Measurements from ENCODE around the gene SPATA7. TPM values are rescaled to one million over a fixed set of nuclear protein-coding genes. Genes with fewer than 3 reads are reported as not detected.

Gene SPATA7
- total RNA-seq, 1 donor from 2014 or later: 7.6 TPM

DNA sequence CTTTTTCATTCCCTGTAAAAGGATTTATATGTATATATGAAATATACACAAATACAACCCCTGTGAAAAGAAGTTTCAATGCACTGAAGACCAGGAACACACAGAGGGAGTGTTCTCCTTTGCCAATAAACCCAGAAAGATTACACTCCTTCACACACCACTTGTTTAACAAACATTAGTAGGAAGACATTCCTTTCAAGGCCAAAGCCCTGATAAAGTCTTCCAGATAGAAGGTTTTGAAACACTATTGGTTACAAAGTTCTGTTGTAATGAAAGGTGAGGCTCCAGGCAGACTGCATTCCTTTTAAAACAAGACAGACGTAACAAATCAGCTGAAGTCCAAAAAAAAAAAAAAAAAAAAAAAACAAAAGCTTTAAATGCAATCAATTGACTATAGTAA is 88.3 kb downstream of the SPATA7 start:
- no peak for DNase-seq (ENCODE audit: low spot score)
- TF ChIP-seq, protein P1, sequence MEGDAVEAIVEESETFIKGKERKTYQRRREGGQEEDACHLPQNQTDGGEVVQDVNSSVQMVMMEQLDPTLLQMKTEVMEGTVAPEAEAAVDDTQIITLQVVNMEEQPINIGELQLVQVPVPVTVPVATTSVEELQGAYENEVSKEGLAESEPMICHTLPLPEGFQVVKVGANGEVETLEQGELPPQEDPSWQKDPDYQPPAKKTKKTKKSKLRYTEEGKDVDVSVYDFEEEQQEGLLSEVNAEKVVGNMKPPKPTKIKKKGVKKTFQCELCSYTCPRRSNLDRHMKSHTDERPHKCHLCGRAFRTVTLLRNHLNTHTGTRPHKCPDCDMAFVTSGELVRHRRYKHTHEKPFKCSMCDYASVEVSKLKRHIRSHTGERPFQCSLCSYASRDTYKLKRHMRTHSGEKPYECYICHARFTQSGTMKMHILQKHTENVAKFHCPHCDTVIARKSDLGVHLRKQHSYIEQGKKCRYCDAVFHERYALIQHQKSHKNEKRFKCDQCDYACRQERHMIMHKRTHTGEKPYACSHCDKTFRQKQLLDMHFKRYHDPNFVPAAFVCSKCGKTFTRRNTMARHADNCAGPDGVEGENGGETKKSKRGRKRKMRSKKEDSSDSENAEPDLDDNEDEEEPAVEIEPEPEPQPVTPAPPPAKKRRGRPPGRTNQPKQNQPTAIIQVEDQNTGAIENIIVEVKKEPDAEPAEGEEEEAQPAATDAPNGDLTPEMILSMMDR (IDR thresholded peaks at IDR 0.05): no peak
- H3K9me3 Mint-ChIP-seq (ENCODE audit: low read depth): no peaks in the 10 kb centered on the region
- no peak overlapping the region for H3K4me3 Mint-ChIP-seq (ENCODE audit: unreplicated experiment)
- H3K27ac Mint-ChIP-seq (ENCODE audit: unreplicated experiment): no peak overlapping the region
- peaks cover 32% of the 10 kb centered on the region for H3K36me3 Mint-ChIP-seq (ENCODE audit: low read depth)
- H3K4me1 Mint-ChIP-seq (ENCODE audit: low read depth): peaks cover 24% of the 10 kb centered on the region
- no peaks in the 10 kb centered on the region for H3K27me3 Mint-ChIP-seq (ENCODE audit: low read depth)

DNA sequence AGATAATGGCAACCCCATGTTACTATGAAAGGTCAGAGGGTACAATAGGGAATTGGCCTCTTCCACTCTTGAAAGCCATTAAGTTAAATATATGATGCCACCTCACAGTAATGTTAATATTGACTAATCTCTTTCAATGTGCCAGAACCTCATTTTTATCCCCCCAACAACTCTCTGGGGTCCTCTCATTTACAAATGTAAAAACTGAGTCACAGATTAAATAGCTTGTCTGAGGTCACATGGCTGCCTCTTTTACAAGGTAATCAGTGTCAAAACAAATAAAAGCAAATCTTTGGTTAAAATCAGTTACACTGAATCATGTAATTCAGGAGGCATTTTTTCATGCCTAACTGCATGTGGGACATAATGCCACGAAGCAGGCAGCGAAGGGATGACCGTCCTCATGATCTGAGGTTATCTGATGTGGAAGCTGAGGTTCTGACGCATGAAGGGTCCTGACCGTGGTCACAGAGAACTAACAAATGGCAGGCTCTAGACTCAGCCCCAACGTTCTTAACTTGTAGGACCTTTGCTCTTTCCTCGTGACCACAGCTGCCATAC is 90.8 kb downstream of the SPATA7 start:
- no peak for DNase-seq (ENCODE audit: low spot score)
- Mint-ChIP-seq H3K4me1 (ENCODE audit: low read depth) (peaks cover 4% of the 10 kb centered on the region), H3K9me3 (ENCODE audit: low read depth) (no peaks in the 10 kb centered on the region), H3K27me3 (ENCODE audit: low read depth) (no peaks in the 10 kb centered on the region), H3K27ac (ENCODE audit: unreplicated experiment) (no peak overlapping the region), H3K36me3 (ENCODE audit: low read depth) (peaks cover 24% of the 10 kb centered on the region), H3K4me3 (ENCODE audit: unreplicated experiment) (no peak overlapping the region)
- TF ChIP-seq, protein P1 (IDR thresholded peaks at IDR 0.05): no peak

DNA sequence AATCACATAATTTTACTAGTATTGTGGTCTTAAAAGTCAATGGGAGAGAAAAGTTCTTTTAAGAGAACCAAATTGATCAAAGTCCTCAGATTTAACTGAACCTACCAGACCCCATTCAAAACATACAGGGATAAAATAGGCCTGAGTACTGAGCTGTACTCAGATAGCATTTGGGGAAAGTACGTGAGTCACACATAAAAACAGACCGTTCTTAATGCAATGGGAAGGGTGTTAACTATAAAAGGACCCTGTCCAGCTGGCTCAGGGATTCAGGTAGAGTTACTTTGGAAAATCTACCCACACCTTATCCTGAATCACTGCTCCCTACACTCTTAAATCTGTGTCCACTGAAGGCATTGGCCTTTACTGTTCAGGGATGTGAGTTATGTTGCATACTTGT is 91.4 kb downstream of the SPATA7 start:
- TF ChIP-seq, protein P1 (IDR thresholded peaks at IDR 0.05): no peak
- no peak overlapping the region for H3K27ac Mint-ChIP-seq (ENCODE audit: unreplicated experiment)
- no peak for DNase-seq (ENCODE audit: low spot score)
- H3K36me3 Mint-ChIP-seq (ENCODE audit: low read depth): peaks cover 21% of the 10 kb centered on the region
- no peaks in the 10 kb centered on the region for H3K9me3 Mint-ChIP-seq (ENCODE audit: low read depth)
- no peak overlapping the region for H3K4me3 Mint-ChIP-seq (ENCODE audit: unreplicated experiment)
- no peaks in the 10 kb centered on the region for H3K27me3 Mint-ChIP-seq (ENCODE audit: low read depth)
- peaks cover 5% of the 10 kb centered on the region for H3K4me1 Mint-ChIP-seq (ENCODE audit: low read depth)

DNA sequence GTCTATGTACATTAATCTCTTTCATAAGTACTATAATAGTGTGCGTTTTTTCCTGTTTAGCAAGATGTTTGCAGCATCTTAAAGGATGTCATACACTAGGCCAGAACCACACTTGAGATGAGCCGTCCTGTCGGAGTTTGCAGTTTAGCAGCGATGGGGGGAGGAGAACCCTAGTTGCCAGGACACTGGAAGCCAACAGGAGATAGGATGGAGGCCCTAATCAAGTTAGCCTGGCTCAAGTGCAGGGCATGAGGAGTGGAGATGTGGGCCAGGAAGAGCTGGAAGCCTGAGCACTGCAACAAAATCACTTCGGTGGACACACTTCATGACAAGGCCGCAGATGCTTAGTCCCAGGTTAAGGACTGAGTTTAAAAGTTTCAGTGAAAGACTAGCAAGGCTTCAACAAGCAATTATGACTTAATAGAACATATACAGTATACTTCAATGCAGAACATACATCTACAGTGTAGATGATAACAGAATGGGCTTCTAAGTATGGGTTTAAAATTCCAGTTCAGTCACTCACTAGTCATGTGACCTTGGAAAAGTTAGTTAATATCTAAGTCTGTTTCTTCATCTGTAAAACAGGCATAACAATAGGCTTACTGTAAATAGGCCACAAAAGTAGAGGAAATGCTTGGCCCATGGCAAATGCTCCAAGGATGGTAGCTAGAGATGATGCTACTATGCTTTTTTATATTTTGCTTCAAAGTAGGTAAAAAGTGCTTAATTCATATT is 92.2 kb downstream of the SPATA7 start:
- no peak overlapping the region for H3K4me3 Mint-ChIP-seq (ENCODE audit: unreplicated experiment)
- no peak overlapping the region for H3K27ac Mint-ChIP-seq (ENCODE audit: unreplicated experiment)
- no peak for DNase-seq (ENCODE audit: low spot score)
- H3K4me1 Mint-ChIP-seq (ENCODE audit: low read depth): peaks cover 14% of the 10 kb centered on the region
- H3K36me3 Mint-ChIP-seq (ENCODE audit: low read depth): peaks cover 18% of the 10 kb centered on the region
- TF ChIP-seq, protein P1 (IDR thresholded peaks at IDR 0.05): no peak
- no peaks in the 10 kb centered on the region for H3K27me3 Mint-ChIP-seq (ENCODE audit: low read depth)
- no peaks in the 10 kb centered on the region for H3K9me3 Mint-ChIP-seq (ENCODE audit: low read depth)

DNA sequence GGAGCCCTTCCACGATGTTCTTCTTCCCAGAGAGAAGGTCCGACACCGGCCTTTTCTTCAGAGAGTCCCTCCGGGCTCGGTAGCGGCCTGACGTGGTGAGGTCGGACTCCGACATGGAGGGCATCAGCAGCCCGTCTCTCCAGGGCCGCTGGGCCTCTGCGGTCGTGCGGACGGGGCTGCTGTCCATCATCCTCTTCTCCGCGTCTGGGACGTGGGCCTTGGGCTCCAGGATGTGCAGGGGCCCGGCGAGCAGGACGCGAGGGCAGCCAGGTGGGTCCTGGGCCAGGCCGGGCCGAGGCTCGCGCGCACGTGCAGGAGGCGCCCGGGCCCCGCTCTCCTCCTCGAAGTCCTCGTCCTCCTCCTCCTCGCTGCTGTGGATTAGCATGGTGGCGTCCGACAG is 93.5 kb downstream of the SPATA7 start:
- Mint-ChIP-seq H3K4me3 (ENCODE audit: unreplicated experiment) (no peak overlapping the region), H3K36me3 (ENCODE audit: low read depth) (peaks cover 17% of the 10 kb centered on the region)
- no peak for DNase-seq (ENCODE audit: low spot score)

More for the DNA sequence above, 93.5 kb downstream of the SPATA7 start:
- Mint-ChIP-seq H3K4me1 (ENCODE audit: low read depth) (peaks cover 14% of the 10 kb centered on the region), H3K27ac (ENCODE audit: unreplicated experiment) (no peak overlapping the region), H3K27me3 (ENCODE audit: low read depth) (no peaks in the 10 kb centered on the region), H3K9me3 (ENCODE audit: low read depth) (no peaks in the 10 kb centered on the region)
- TF ChIP-seq, protein P1 (IDR thresholded peaks at IDR 0.05): no peak

All from chondrocyte (in vitro differentiated cells).